Hematopoietic multipotent progenitor cell treated with erythropoietin and hydrocortisone succinate and interleukin-3 and kit ligand, for 17 days (in vitro differentiated cells): ENCODE measurements around the gene CENPM.

Experiments used
- DNase-seq: peaks from one replicate; pipeline ENCODE4 v3.0.0-alpha.2; 2015; ENCODE audit warnings: low spot score

Gene CENPM

DNA sequence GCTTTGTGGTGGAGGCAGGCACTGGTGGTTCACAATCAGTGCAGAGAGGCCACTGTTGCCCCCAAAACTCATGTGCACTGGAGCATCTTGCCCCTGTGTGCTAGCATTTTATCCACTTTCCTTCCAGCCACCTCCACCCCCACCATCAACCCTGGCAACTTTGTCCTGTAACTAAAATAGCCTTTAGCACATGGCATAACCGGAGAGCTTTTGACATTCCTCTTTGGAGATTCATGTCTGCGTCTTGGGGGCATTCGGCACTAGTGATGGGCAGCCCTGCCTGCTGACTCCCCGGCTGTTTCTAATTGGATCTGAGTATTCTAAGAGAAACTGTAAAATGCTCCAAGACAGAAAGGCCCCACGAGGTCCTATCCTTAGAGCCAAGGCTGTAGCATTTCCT lies 47.8 kb downstream of the CENPM start:
- DNase-seq, result no peak

DNA sequence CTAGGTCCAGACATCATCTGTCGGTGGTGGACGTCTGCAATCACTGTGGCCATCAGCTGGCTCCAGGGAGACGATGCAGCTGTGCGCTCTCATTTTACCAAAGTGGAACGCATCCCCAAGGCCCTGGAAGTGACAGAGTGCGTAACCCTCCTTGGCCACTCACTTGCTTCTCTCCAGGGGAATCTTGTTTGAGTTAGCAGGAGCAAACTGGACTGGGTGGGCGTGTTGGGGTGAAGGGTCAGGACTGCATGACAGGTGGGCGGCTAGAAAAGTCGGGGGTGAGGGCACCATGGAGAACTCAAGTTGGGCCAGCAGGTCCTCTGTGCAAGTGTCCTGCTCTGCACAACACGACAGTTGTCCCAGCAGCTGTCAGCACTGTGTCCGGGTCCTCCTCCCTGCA lies 48.3 kb downstream of the CENPM start:
- no peak for DNase-seq

DNA sequence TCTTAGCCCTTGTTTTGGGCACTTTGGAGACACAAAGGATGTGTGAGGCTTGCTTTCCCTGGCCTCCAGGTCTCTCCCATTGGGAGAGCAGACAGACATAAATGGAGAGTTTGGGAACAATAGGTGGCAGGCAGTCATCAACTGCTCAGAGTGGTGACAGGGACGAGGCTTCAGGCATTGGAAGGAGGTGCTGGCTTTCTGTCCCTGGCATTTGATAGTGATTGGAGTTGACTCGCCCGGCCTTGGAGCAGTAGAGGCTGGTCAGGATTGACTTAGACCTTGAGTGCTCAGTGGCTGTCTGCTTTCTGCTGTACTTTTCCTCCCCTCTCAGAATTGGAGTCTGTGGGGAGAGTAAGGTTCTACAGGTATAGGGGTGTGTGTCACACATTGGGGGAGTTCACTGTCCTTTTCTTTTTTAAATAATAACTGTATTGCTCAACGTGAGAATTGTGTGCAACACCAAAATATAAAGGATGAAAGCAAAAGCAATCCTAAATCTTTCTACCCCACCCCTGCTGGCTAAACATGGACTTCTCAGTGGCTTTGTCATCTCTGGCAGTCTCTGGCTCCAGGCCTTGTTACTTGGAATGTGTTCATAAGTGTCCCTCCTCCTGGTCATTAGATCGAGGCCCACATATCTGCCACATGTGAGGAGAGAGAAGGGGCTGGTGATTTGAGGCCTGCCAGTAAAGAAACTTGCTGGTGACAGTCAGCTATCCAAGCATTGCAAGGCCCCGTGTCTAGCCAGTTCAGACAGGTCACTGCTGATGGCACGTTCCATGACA lies 53.2 kb downstream of the CENPM start:
- DNase-seq, result no peak

DNA sequence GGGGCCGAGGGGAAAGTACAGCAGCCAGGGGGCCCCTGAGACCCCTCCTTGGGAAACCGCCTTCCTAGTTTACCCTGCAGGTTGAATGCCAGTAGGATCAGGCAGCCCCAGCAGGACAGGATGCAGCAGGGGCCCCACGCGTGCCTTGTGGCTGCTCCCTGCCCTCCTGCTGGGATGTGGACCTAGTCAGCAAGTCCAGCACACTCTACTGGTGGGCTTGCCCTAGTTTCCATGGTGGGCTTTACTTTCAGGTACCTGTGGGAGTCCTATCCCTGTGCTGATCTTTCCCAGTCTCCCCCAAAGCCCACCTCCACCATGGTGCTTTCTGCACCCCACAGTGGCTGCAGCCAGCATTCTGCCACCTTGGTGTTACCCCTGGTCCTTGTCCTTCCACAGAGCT lies 54.2 kb downstream of the CENPM start:
- no peak for DNase-seq

DNA sequence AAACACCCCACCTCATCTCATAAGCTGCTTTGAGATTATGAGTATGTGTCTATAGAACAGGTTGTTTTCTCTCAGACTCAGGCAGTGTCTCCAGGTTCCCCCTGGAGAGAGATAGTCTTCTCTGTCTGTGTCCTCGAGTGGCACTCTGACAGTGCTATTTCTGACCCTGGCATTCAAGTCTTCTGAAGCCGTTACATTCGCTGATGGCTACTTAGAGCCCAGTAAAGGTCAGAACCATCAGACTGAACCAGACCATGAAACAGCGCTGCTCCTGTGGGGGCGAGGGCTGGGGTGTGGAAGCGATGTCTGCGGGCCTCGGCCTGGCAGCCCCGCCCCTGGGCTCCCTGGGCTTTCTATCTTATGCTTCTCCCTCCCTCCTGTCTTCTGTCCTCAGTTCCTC lies 55.5 kb downstream of the CENPM start:
- DNase-seq, result no peak
